ENCODE measurements around the gene USP48.

DNA sequence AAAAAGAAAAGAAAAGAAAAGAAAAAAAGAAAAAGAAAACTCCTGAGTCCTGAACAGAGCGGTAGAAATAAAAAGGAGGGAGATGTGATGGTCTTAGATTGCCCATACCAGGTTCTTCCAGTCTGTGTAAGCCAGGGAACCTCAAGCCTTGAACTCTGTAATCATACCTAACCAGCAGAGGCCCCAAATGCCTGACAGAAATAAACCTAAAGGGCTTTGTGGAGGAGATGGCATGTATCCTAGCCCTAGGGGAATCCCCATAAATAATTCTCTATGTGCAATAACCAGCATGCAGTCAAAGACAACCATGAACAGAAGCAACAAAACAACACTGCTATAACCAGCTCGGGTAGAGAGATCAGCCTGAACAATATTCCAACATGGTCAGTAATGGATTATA lies 40.4 kb downstream of the USP48 start:
- TF ChIP-seq POLR2A (IDR thresholded peaks at IDR 0.05), result no peak
- TF ChIP-seq, protein P1, sequence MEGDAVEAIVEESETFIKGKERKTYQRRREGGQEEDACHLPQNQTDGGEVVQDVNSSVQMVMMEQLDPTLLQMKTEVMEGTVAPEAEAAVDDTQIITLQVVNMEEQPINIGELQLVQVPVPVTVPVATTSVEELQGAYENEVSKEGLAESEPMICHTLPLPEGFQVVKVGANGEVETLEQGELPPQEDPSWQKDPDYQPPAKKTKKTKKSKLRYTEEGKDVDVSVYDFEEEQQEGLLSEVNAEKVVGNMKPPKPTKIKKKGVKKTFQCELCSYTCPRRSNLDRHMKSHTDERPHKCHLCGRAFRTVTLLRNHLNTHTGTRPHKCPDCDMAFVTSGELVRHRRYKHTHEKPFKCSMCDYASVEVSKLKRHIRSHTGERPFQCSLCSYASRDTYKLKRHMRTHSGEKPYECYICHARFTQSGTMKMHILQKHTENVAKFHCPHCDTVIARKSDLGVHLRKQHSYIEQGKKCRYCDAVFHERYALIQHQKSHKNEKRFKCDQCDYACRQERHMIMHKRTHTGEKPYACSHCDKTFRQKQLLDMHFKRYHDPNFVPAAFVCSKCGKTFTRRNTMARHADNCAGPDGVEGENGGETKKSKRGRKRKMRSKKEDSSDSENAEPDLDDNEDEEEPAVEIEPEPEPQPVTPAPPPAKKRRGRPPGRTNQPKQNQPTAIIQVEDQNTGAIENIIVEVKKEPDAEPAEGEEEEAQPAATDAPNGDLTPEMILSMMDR (IDR thresholded peaks at IDR 0.05), result no peak

All from breast epithelium (tissue), 3 donors.